Iris pigment epithelial cell (primary cell): Measurements from ENCODE around the gene GPD1.

Source experiments
- DNase-seq: peaks from one replicate; pipeline ENCODE4 v3.0.0-alpha.2; 2011; ENCODE audit warnings: low read depth

Gene GPD1

DNA sequence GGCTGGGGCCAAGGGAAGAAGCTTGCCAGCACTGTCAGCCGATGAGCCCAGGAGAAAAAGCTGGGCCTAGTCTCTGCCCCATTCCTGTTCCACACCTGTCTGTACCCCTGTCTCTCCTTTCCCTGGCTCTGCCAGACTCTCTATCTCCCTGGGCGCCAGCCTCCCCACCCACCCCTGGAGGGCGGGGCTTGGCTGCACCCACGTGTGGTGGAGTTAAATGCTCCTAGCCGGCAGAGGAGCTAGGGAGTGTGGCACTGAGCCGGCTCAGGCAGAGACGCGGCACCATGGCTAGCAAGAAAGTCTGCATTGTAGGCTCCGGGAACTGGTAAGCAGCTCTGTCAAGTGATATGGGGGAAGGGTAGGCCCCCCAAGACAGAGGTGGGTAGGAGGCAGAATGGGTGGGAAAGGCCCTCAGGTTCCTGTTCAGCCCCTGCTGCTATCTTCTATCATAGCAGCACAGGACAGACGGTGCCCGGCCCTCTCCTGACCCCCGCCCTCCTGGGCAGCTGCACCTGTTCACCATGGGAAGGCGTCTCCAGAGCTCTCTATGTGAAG lies at the start of gene GPD1:
Gene GPD1, plus strand, starts transcription at position 242 of the 555 bp plus-strand sequence. Its CDS starts 43 bp downstream, at position 285.
- peak; percentile 52 for DNase-seq

DNA sequence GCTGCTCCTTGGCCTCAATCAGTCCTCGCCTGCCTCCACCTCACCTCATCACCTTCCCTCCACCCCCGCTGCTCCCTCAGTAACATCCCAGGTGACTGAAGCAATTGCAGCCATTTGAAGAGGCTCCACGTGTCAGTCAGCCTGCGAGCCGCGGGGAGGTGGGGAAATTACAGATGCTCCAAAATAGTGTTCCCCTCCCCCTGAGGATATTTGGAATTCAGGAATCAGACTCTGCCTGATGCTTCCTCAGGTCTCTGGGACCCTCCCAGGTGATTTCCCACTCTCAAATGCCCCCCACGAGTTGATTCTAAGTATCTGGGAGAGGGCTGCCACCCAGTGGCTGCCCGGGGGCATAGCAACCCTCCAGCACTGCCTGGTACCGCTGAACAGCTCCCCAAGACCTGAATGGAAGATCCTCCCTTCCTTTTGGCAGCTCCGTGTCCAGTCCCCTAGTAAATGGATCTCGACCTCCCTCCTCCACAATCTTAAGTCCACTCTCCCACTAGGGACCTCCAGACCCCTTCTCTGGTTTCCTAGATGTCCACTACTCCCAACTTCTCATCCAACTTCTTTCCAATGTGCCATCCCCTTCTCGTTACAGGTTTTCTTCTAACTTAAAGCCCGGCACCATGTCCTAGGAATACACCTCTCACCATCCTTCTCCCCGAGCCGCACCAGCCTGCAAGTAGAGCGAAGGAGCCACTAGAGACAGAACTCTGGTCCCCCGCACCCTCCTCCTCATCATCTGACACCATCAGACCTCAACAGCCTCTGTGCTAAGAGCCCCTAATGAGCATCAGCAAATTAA lies 47.8 kb upstream of the GPD1 start:
- peak; percentile 52 for DNase-seq

DNA sequence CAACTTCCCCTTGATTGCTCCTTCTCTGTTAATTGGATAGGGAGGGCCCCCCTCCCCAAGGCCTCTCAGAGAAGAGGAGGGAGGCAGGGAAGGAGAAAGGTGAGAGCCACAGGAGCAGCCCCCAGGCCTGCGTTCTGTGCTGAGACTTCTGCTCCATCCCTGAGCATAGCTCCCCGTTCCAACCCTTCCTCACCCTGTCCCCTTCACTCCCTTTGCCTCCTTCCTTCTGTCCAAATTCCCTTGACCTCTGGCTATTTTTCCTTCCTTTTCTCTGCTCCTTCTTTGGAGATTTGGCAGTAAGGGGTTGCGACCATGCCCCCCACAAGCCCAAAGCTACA lies 47.2 kb upstream of the GPD1 start:
- DNase-seq: no peak

DNA sequence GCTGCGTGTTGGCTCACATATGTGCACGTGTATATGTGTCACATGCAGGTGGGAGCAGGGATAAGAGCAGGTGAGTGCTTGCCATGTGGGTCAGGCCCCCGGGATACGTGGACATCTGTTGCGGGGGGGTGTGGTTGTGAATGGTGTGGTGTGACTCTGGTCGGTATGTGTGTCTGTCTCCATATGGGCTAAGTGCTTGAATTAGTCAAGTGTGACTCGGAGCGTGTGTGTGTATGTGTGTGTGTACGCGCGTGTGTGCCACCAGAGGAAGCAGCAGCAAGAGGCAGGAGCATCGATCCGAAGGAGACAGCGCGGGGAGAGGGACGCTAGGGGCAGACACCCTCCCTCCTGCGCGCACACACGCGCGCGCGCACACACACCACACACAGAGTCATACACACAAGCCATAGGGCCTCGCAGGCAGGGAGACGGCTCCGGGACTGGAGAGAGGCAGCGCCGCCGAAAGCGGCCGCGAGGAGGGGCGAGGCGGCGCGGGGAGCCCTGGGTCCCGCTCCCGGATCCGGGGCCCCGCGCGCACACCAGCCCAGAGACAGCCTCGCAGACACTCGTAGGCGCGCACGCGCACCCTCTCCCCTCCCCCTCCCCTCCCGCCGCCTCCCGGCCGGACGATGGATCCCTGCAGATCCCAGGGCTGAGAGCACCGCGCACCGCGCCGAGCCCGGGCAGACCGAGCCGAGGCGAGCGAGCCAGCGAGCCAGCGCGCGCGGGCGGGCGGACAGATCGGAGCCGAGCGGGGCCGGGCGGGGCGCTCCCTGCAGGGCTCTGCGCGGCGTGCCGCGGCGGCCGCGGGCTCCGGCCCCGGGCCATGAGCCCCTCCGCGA lies 46.6 kb upstream of the GPD1 start, which contains the start of gene ASIC1:
Gene ASIC1, plus strand, starts transcription at position 597 of the 842 bp plus-strand sequence. CDS start 1,171 bp downstream, outside the sequence.
- peak; percentile 70 for DNase-seq

DNA sequence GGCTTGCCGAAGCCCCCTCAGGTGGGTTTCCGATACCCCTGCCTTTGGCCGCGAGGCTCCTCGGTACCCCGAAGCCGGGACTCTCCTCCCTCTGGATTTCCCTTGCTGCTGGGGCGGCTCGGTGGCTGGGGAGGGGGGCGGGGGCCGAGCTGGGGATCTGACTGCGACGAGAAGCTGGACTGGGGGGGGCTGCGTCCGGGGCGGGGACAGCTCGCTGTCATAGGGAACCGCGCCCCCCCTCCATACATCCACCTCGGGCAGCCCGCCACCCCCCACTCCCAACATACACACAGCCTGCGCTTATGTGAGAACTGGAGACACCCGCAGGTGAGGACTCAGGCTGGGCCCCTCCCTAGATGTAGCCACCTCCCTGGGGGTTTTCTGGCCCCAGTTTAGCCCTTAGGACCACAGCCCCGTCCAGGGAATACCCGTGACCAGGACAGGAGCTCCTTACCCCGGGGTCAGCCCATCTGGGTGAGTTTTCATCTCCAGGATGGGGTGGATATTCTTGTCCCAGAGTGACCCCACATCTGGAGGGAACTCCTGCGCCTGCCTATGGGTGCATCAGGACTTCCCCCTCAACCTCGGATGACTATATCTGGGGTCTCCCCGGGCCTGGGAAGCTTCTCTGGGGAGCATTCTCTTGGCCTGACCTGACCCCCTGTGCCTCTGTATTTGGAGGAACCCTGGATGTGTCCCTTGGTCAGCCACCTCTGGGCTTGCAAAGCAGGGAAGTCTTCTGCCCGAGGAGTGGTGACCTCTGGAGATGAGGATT lies 45.7 kb upstream of the GPD1 start:
- no peak for DNase-seq

DNA sequence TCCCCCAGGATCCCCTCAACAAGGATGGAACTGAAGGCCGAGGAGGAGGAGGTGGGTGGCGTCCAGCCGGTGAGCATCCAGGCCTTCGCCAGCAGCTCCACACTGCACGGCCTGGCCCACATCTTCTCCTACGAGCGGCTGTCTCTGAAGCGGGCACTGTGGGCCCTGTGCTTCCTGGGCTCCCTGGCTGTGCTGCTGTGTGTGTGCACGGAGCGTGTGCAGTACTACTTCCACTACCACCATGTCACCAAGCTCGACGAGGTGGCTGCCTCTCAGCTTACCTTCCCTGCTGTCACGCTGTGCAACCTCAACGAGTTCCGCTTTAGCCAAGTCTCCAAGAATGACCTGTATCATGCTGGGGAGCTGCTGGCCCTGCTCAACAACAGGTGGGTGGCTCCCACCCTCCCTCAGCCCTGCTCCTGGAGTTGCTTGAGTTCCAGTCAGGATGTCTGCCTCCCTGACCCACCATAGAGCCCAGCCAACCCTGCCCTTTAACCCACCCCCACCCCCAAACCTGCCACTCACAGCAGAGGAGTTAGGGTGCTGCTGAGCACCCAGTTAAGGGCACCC lies 45.0 kb upstream of the GPD1 start:
- no peak for DNase-seq

DNA sequence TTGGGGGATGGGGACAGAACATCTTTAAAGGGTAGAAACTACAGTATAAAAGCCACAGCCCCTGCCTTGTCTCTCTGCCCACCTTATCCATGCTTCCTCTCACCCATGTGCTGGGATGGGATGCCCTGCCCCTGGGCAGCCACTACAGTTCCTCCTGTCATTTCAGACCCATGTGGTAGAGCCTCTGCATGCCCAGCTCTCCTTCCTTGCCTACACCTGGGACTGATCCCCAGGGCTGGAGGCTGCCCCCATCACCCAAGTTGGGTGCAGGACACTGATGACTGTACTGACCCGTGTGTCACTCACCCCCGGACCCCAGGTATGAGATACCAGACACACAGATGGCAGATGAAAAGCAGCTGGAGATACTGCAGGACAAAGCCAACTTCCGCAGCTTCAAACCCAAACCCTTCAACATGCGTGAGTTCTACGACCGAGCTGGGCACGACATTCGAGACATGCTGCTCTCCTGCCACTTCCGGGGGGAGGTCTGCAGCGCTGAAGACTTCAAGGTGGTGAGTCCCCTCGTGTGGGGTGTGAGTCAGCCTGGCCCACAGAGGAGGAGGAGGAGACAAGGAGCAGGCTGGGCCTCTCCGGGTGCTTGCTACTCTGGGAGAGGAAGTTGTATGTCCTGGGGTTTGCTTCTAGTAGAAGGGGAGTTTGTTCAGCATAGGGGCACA lies 44.2 kb upstream of the GPD1 start:
- DNase-seq: peak; percentile 37

DNA sequence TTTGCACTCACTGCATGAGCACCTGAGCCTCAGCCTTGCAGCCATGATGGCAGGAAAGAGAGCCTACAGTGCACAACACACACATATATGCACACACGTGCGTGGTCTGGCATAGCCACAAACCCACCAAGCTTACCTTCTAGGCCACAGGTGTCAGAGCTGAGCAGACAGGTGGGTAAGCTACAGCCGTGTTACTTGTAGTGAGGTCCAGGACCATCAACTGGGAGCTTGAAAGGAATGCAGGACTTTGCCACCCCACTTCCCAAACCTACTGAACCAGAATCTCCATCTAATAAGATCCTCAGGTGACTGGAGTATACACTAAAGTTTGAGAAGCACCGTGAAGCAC lies 43.7 kb upstream of the GPD1 start:
- DNase-seq: no peak

DNA sequence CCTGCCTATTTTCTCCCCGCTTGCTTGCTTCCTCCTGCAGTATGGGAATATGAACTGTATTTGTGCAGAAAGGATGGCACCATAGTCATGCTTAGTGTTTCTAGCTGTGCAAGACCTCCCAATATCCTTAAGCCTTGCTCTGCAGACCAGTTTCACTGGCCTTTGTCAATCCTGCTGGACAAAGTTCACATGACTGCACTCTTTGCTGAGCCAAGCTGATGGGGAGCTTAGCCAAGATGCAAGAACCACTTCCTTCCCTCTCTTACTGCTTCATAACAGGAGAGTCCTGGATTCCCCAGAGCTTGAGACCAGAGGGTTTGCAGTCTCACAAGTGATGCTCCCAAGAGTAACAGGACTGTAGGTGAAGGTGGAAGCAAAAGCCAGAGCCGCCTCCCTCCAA lies 42.6 kb upstream of the GPD1 start:
- DNase-seq: no peak

DNA sequence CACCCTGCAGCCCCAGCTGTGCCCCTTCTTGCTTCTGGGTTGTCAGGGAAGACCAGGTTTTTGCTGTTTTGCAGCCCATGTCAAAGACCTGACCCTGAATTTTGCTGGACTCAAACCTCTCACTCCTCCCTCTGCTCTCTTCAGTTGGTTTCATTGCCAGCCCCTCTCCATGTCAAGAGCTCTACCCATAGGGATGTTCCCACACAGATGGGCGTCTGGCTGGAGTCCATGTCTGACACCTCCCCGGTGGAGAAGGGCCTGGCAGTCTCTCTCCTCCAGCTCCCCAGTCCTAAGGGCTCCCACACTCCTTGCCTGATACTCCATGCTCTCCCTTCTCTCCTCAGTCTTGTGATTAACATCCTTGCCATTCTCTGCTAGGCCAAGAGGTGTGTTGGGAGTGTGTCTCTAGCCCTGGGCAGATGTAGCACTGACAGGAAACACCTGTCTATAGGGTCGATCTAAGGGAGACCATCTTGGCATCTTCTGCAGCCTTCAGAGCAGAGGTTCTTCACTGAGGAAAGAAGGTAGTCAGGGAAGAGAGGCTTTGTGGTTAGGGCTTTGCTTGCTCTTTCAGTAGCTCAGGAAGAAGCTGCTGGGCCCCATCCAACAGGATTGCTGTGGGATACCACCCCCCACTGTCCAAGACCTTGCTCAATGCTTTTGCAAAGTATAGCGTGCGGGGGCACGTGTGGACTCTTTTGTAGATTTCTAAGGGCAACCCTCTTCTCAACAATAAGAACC lies 41.7 kb upstream of the GPD1 start:
- peak; percentile 25 for DNase-seq

DNA sequence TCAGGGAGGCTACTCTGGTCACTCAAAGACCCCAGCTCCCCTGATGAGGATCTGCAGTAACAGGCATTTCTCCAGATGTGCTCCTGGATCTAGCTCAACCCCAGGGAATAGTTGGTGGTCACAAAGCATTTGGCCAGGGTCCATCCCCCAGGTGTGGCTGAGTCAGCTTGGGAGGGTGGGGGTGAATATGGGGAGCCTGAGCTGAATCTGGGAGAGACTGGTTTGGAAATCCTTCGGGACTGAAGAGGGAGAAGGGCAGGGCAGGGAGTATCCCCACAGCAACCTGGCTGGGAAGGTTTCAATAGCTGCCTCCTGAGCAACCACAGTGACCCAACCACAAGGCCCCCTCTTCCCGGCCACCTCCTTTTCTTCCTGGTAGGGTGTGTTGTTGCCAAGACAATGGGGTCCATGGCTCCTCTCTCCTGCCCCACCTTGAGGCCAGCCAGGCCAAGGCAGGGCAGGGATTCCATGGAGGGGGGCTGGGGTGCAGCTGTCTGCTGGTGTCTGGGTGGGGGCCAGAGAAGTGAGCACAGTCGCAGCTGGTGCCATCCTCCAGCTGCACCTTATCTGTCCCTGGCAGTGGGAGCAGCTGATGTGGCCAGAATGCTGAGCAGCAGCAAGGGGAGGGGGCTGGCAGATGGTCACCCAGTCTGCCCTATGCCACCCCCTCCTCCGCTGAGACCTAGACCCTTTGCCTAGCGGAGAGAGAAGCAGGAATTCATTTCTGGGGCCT lies 40.9 kb upstream of the GPD1 start:
- DNase-seq: no peak

DNA sequence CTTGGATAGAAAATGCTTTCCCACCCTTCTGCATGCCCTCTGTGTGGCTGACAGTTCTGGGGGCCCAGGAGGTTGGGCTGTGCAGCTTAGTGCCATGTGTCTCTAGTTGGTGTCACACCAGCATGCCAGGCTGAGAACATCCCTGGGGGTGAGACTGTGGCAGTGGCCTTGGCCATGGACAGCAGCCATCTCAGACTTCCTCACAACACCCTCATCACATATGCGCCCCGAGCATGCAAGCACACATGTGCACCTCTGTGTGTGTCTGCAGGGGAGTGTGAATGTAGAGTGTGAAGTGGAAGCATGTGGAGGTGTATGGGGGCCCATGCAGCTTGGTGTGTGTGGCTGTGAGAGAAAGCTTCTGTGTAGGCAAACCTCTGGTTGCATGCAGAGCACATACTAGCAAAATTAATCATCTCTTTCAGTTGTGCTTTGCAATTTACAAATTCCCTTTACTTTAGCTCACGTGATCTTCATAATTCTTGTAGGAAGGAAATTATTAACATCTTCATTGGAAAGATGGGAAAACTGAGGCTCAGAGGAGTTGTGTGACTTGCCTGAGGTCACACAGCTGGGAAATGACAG lies 38.0 kb upstream of the GPD1 start:
- peak; percentile 24 for DNase-seq

DNA sequence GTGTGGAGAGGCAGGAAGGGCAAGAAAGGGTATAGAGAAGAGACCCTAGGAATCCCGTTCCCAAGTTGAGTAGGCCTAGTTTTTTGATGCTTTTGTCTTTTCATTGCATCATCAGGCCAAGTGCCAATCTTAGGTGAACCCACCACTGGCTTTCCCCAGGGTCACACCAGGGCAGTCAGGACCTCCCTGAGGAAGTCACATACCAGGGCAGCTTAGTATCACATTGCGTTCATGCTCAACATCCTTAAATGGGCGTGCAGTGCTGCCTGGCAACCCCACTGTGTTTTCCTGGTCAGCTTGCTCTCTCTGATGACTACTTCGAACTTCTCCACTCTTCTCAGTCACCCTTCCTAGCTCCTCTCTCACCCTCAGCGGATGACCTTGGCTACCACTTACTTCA lies 37.4 kb upstream of the GPD1 start:
- DNase-seq: peak; percentile 93

DNA sequence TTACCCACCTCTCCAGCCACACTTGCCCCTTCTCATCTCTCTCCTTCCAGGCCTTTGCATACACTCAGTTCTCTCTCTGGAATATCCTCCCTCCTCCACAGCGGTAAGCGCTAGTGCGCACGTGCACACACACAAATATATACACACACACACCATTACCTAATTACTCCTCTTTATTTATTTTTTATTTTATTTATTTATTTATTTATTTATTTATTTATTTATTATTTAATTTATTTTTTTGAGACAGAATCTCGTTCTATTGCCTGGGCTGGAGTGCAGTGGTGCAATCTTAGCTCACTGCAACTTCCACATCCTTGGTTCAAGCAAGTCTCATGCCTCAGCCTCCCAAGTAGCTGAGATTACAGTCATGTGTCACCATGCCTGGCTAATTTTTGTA lies 34.7 kb upstream of the GPD1 start:
- no peak for DNase-seq

DNA sequence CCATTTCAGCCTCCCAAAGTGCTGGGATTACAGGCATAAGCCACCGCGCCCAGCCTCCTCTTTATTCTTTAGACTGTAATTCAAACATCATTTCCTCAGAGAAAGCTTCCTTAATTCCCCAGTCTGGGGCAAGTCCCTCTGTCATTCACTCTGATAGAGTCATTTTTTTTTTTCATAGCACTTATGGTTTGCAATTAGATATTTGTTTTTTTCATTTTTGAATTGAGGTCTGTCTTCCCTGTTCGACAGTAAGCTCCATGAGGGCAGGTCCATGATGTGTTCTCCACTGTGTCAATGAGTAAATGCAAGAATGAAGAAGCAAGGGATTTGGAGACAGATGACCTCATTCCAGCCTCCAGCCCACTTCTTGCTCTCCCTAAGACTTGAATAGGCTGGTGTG lies 34.3 kb upstream of the GPD1 start:
- DNase-seq: no peak

DNA sequence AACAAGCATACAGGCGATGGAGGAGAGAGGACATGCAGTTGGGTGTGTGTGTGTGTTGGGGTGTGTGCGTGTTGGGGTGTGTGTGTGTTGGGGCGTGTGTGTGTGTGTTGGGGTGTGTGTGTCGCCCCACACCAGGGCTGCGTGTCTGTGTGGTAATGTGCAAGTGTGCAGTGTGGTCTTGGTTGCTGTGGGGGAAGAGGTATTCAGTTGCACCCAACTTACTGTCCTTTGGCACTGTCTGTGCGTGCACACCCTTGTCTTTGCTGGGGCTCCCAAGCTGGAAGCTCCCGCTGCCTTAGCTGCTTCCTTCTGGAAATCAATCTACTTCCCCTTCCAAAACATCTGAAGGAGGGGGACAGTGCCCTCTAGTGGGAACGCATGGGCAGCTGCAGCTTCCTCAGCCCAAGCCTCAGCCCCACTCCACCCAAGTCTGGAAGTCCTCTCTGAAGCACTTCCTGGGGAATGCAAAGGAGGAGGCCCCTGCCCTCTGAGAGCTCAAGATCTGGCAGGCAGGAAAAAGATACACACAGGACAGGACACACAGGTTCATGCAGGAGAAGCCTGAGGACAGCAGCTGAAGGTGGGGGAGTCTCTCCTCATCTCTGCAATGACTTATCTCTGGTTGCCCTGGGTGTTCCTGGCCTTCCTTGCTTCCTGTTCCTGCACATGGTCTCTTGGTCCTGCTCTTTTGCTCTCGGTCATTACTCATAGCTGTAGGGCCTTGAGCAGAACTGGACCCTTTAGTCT lies 33.3 kb upstream of the GPD1 start:
- DNase-seq: peak; percentile 77

DNA sequence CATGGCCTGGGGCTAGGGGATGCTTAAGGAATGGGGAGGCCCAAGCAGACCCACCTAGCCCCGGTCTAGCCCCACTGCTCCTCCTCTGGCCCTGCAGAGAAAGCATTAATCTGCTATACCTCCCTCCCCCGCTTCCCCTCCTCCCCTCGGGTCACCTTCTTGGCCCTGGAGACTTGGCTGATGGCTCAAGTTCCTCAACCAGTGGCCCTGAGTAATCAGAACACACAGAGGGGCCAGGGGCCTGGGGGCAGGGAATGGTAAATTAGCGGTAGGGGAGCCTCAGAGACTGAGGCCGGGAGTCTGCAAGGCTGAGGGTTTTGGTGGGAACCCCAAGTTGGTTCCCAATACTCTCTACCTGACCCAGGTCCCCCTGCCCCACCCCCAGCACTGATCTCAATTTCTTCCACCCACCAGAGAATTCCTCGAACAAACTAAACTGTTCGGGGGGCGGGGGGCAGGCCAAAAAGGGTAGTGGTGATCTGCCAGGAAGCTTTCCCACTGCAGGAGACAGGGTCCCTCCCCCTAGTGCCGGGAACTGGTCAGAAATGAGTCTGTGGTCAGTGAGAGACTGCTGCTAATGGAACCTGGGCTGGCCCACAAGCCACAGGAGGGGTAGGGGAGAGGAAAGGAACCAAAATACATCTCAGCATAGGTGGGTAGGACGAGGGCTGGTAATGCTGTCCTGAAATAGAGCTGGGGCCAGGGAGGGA lies 31.5 kb upstream of the GPD1 start:
- no peak for DNase-seq

DNA sequence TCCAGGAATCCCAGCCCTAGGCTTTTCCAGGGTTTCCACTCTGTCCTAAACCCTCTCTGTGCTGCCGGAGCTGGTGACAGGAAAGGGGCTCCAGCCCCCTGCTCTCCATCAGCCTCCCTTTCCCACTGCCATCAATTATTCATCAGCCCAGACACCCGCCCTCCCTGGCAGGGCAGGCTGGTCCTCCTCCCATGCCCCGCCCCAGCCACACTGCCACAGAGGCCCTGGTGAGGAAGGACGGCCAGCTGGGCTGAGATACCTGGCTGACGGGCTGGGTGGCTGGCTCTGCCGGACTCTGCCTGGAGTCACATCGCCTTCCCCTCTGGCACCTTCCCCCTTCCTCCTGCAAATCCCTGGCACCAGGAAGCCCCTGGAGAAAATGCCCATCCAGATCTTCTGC lies 30.6 kb upstream of the GPD1 start:
- no peak for DNase-seq
